Fibroblast of skin of left quadriceps (primary cell): ENCODE data around the gene CYP4F11.
"Not testable (repeated sequence)": the region's sequence is repeated elsewhere in the genome, so short reads cannot be mapped to it uniquely, and the experiment has no call there.

Source experiments
- DNase-seq, 2 experiments: peaks; one replicate each; pipeline ENCODE4 v3.0.0-alpha.2; 2013; ENCODE audit warnings: low read depth in 2 of 2

CYP4F11 gene, protein sequence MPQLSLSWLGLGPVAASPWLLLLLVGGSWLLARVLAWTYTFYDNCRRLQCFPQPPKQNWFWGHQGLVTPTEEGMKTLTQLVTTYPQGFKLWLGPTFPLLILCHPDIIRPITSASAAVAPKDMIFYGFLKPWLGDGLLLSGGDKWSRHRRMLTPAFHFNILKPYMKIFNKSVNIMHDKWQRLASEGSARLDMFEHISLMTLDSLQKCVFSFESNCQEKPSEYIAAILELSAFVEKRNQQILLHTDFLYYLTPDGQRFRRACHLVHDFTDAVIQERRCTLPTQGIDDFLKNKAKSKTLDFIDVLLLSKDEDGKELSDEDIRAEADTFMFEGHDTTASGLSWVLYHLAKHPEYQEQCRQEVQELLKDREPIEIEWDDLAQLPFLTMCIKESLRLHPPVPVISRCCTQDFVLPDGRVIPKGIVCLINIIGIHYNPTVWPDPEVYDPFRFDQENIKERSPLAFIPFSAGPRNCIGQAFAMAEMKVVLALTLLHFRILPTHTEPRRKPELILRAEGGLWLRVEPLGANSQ

DNA sequence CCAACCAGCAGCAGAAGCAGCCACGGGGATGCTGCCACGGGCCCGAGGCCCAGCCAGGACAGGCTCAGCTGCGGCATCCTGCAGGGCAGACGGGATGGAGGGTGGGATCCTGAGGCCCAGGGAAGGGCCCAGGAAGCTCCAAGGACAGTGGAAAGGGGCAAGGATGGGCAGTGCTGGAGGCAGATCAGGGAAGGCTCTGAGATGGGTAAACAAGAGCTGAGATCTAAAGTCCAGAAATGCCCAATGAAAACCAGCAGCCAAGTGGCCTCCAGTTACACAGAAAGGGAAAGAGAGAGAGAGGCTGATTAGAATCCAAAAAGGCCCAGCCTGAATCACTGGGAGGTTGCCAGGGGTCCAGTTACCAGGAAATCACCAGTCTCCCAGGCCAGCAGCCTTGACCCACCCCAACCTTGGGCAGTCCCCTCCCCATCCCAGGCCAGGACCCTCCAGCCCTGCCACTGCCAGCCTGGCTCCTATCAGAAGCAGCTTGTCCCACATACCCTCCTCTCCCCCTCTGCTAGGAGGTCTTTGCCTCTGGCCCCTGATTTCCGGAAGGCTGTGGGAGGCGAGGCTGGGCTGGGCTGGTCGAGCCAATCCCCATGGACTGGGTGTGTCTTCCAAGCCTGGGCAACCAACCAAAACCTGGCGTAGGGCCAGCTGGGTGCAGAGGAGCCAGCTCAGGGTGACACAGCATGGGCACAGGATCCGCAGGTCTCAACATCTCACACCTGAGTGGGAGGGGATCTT is at the start of gene CYP4F11:
Gene CYP4F11, minus strand, starts transcription at position 198 of the 747 bp plus-strand sequence. Its CDS starts 121 bp downstream, at position 77.
- DNase-seq = no peak

DNA sequence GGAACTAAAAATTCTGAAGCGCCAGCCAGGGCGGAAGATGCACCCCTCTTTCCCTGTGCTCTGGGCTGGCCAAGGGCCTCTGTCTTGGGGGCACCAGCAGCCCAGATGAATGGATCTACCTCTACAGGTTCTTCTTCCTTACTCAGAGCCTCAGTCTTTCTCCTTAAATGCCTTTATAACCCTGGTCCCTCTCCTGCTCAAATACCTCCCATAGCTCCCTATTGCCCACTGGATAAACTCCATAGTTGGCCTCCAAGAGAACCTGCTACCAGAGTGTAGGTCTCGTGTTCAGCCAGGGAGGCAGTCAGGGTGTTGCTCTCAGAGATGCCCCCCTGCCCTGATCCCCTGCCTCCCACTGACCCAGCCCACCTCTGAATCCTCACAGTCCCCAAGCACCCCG is 45.0 kb upstream of the CYP4F11 start:
- DNase-seq = no peak

DNA sequence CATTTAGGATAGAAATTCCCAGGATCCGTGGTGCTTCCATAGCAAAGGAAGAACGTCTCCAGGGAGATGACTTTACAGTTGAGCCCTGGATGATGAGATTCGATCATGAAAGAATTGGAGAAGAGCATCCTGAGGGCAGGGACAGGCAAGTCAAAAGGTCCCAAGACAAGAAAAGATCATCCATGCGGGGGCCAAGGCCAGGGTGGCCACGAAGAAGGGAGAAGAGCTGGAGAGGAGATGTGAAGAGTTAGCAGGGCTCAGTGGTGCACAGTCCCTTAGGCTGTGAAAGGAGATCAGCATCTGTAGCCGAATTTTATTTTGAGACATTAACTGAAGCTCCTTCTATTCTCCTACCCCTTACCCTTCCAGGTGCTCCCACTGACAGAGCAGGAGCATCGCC is 43.4 kb upstream of the CYP4F11 start:
- DNase-seq = no peak

DNA sequence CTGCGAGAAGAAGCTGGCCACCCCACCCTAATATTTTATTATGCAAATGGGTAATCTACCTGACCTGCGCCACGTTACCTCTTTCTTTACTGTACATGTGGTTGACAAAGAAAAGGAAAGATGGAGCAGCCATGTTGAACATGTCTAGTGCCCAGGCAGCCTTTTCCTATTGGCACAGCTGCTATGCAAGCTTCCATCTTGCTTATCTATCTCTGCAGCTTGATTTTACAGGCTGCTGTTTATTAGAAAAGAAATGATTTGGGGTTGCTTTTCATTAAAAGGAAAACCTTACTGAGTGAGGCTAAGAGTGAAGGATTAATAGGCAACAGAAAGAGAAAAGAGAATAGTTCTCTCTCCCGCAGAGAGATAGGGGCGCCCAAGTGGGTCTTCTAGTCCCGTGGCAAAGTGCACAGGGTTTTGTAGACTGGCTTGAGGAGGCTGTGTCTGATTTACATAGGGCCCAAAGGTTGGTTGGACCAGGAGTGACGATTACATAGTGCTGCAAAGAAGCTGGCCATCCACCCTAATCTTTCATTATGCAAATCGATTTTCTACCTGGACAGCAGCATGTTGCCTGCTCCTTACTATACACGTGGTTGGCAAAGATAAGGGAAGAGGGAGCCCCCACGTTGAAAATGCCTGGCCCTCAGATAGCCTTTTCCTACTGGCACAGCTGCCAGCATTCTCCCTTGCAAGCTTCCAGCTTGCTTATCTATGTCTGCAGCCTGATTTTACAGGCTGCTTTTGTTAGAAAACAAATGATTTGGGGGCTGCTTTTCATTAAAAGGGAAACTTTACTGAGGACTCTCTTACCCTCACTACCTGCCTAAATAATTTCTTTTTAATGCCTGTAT is 42.7 kb upstream of the CYP4F11 start:
- DNase-seq = no peak

DNA sequence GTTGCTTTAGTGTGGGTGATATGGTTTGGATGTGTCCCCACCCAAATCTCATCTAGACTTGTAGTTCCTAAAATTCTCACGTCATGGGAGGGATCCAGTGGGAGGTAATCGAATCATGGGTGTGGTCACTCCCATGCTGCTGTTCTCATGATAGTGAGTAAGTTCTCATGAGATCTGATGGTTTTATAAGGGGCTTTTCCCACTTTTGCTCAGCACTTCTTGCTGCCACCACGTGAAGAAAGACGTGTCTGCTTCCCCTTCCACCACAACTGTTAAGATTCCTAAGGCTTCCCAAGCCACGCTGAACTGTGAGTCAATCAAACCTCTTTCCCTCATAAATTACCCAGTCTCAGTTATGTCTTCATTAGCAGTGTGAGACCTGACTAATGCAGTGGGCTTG is 40.5 kb upstream of the CYP4F11 start:
- no peak for DNase-seq

DNA sequence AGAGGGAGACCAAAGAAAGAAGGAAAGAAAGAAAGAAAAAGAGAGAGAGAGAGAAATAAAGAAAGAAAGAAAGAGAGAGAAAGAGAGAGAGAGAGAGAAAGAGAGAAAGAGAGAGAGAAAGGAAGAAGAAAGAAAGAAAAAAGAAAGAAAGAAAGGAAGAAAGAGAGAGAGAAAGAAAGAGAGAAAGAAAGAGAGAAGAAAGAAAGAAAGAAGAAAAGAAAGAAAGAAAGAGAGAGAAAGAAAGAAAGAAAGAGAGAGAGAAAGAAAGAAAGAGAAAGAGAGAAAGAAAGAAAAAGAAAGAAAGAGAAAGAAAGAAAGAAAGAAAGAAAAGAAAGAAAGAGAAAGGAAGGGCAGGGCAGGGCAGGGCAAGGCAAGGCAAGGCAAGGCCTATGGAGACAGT is 37.7 kb upstream of the CYP4F11 start:
- not testable (repeated sequence) for DNase-seq

DNA sequence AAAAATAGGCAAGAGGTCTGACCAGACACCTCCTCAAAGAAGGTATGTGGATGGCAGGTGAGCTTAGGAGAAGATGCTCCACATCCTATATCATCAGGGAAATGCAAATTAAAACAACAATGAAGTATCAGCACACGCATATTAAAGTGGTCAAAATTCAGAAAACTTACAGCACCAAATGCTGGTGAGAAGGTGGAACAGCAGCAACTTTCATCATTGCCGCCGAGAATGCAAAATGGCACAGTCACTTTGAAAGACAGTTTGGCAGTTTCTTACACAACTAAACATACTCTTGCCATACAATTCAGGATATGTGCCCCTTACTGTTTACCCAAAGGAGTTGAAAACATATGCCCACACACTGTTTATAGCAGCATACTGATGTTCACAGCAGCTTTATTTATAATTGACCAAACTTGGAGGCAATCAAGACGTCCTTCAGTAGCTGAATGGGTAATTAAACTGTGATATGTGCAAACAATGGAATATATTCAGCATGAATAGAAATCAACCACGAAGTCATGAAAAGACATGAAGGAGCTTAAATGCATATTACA is 37.0 kb upstream of the CYP4F11 start:
- DNase-seq = no peak

DNA sequence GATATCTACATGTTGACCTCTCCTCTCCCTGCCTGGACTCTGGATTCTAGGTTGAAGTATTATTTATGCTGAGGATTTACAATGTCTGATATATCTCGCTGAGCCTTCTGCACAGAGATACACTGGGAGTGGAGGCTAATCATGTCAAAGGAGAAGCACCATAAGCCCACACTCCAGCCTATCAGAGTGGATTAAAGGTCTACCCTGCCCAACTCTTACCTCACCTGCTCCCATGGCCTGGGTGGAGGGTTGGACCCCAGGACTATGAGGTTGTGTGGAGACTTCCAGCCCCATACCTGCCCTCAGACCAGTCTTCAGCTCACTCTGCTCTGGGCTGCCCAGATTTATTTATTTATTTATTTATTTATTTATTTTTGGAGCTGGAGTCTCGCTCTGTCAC is 29.9 kb upstream of the CYP4F11 start:
- DNase-seq = no peak

DNA sequence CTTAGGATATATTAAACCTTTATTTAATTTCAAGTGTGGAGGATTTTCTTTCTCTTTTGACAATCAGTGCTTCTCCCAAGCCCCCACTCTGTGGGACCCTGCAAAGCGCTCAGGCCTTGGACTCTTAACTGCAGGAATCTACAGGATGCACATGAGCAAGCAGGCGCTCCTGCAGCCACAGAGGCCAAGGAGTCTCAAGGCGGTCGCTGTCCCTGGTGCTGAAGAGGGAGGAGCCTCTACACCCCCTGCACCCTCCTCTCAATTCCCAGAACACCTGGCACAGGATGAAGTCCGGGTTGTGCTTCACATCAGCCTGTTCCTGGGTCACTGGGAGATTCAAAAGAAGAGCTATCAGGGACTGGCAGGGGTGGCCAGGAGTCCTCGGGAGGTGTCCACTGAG is 28.0 kb upstream of the CYP4F11 start:
- DNase-seq = no peak

DNA sequence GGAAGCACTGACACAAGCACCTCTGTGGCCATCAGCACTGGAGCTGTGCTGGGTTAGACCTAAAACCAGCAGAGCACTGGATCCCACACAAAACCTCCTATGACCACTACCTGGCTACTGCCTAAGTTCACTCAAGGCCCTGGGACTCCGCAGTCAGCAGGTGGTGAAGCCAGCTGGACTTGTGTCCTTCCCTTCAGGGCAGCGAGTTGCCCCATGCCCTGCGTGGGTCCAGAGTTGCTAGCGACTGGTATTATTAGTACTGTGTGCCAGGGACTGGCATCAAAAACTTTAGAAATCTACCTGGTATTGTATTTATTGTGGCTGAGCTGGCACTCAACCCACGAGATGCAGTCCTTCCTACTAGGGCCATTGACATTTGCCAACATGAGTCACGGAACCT is 20.5 kb upstream of the CYP4F11 start:
- no peak for DNase-seq

DNA sequence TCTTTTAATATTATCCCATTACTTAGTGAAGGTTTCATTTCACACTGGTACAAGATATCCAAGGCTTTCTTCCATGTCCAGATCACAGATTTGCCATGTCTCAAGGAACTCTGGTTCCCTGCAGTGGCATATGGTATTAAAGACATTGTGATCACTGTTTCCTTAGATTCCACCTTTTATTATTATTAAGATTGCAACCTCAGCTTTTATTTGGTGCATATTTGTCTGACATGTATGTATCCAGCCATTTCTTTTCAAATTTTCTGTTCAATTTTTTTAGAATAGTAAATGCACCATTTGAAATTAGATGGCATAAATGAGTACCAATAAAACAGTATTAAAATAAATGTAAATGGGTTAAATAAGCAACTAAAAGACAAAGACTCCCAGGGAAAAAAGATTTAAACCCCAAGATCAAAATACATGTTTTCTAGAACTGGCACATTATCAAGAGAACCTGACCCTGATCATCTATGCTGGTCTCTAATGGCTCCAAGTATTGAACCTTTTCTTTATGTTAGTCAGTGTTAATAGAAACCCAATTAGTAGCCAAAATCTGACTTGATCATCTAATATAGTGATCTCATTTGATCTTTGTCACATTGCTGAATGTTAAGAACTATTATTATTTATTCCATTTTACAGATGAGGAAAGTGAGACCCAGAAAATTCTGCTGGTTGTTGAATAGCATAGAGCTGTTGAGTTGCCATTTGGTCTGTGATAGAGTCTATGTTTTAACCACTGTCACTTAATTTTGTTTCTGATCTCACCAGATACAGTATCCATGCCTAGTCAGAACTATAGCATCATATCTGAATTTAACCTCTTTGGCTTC is 14.1 kb upstream of the CYP4F11 start, which contains the start of gene OR10H4:
Gene OR10H4, plus strand, starts transcription at position 786 of the 836 bp plus-strand sequence. Its CDS starts 0 bp downstream, at position 786.
- no peak for DNase-seq

DNA sequence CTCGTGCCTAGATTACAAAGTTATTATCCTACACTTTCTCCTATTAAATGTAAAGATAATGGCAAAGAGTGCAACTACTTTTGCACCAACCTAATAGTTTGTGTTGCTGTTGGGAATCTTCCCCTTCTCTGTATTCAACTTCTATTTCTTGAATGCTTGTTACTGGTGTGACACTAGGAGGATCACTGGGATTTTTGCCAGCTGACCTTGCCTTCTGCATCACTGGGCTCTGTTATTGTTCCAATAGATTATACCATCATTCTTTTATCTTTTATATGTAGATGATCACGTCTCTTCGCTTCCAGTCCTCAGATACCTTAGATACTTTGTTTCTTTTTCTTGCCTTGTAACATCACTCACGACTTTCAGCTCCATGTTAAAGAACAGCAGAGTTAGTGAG is 11.0 kb upstream of the CYP4F11 start:
- no peak for DNase-seq

DNA sequence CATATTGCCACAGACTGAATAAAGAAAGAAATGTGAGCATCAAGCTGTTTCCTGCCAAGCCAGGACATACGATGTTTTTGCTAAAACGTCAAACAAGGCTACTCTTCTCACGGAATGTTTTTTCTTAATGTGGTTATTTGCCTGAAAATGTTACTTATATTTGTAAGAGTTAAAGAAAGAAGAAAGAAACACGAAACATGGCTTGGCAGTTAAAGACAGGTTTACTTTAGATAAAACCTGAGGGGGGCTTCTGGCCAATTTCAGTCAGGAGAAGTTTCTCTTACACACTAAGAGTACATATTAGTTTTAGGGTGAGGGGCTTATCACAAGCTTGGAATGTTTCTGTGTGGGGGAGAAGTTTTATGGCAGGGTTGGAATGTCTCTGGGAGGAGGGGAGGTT is 10.1 kb upstream of the CYP4F11 start:
- no peak for DNase-seq

DNA sequence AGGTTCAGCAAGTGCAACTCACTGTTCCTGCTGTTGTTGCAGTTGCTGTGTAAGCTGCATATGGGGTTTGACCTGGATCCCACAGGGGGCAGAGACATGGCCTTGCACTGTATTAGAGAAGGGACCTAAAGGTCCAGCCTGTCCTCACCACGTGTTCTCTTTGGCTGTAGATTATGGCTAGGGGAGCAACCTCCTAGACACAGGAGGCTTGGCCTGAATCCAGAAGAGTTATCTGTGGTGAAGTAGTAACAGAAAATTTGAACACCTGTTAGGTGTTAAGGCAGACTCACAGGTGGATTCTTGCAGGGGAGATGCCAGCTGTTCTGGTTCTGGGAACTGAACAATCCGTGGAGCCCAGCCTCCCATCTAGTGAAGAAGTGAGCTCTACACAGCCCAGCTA is 3.4 kb upstream of the CYP4F11 start:
- no peak for DNase-seq

DNA sequence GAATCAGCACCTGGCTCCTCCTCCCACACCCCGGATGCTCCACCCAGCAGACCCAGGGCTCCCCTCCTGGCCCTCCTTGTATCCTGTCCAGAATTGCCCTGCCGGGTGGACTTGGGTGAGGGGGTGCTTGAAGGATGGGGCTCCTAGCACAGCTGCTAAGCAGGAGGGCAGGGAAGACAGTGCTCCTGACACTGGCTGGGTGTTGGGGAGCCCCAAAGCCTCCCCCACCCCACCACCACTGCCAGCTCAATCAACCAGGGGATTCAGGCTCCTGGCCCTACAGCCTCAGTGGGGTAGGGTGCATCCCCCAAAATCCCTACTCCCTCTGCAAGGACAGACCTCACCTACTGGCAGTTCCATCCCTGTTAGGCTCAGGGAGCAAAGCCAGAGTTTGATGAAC is 2.6 kb upstream of the CYP4F11 start:
- no peak for DNase-seq

DNA sequence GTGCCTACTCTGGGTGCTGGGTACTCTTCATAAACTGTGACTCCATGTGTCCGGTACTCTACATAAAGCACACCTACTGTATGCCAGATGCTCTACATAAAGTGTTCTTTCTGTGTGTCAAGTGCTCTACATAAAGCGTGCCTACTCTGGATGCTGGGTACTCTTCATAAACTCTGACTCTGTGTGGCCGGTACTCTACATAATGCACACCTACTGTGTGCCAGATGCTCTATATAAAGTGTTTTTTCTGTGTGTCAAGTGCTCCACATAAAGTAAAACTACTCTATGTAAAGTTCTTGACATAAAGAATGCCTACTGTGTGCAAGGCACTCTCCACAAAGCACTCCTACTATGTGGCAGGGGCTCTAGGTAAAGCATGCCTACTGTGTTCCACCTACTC is 1.8 kb upstream of the CYP4F11 start:
- no peak for DNase-seq

DNA sequence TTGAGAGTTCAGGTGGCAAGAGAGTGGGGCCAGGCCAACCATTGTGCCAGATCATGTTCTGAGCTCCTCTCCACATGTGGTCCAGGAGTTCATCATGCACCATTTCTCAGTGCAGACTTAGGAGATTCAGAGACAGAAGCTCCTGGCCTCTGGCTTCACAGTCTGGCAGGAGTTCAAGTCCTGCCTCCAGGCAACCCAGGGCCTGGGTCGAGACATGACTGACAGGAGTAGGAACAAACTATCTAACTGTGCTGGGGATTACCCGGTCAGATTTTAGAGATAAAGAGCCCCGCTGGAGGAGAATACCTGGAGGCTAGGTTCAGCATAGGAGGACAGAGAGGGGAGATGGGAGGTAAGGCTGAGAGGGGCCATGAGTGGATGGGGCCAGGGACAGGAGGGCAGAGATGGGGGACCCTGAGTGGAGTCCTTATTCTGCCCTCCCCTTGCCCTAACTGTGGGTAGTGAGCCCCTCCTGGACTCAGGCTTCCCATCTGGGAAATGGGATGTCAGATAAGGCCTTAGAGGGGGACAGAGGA is 906 bp upstream of the CYP4F11 start:
- DNase-seq = no peak

DNA sequence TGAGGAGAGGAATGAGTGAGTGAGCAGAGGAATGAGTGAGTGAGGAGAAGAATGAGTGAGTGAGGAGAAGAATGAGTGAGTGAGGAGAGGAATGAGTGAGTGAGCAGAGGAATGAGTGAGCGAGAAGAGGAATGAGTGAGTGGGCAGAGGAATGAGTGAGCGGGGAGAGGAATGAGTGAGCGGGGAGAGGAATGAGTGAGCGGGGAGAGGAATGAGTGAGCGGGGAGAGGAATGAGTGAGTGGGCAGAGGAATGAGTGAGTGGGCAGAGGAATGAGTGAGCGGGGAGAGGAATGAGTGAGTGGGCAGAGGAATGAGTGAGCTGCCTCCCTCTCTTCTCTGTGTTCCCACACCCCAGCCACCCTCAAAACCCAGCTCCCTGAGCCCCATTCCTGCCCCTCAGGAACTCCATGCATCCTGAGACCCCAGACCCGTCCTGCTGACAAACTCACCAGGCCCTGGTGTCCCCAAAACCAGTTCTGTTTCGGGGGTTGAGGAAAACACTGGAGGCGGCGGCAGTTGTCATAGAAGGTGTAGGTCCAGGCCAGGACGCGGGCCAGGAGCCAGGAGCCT is 483 bp downstream of the CYP4F11 start:
- not testable (repeated sequence) for DNase-seq

DNA sequence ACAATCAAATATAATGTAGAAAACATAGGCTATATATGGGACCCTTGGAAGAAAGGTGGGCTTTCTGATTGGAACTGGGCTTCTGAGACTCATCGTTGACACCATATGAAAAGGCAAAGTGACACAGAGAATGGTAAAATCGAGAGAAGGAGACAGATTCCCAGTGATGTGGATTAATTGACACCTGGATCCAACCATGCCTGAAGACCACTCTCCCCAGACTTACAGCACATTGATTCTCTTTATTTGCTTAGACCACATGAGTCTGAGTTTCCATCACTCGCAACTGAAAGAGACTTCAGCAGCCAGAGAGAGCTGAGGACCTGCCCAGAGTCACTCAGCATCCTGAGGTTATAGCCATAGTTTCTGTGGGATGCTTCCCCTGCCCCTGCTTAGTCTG is 6.0 kb downstream of the CYP4F11 start:
- no peak for DNase-seq

DNA sequence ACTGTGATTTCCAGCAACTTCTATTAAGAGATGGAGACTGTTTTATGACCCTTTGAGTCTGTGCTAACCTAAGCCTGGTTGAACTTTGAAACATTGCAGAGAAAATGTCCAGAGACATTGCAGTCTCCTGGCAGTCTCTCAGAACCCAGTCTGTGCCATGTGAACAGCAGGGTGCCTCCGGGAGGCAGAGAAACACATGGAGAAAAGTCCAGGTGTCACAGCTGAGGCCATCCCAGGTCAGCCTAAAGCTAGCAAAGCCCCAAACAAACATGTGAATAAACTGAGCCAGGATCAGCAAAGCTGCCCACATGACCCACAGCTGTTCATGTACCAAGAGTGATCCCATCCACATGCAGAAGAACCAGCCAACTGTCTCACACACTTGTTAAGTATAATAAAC is 7.8 kb downstream of the CYP4F11 start:
- DNase-seq = no peak
